Panc1 (cell line): ENCODE results near the gene AKT3. TPM values are rescaled to one million over a fixed set of nuclear protein-coding genes. Genes with fewer than 3 reads are reported as not detected.

ENCODE experiments used
- ATAC-seq: fragments of 200-7000 bp; cut with Tn5 transposase; 2 replicates; pipeline ENCODE4 v1.9.1; 2020; ENCODE audit warnings: mild to moderate bottlenecking, moderate library complexity
- BruUV-seq: library from RNA; stranded (reverse); fragments of 400-500 nt; replicated peaks from 2 replicates; lab custom pipeline; 2021; lab: Mats Ljungman, UMichigan
- CTCF ChIA-PET: fragments of 300-600 bp; sonication (Branson Sonifier 250); formaldehyde crosslinking; loops from one replicate; lab custom pipeline; 2022; ENCODE audit warnings: antibody characterized with exemption; lab: Charles Lee
- POLR2A ChIA-PET: fragments of 300-600 bp; sonication (Branson Sonifier 250); formaldehyde crosslinking; loops from one replicate; lab custom pipeline; 2022; ENCODE audit warnings: antibody characterized with exemption; lab: Charles Lee
- DNase-seq: peaks from one replicate; pipeline ENCODE4 v3.0.0-alpha.2; 2010; ENCODE audit warnings: low read depth, low spot score
- H3K27ac ChIP-seq: 2 replicates; pipeline ENCODE4 v1.5.1; 2011; ENCODE audit warnings: mild to moderate bottlenecking, low read length, inconsistent platforms
- H3K27me3 ChIP-seq: fragments of 200-500 bp; sonication (Bioruptor generic); 2 replicates; pipeline ENCODE4 v1.6.0; 2014; ENCODE audit warnings: low read length, inconsistent platforms; ENCODE audit not compliant: control insufficient read depth, insufficient read depth
- H3K36me3 ChIP-seq: fragments of 200-500 bp; sonication (Bioruptor generic); 2 replicates; pipeline ENCODE4 v1.5.1; 2014; ENCODE audit warnings: inconsistent platforms, mild to moderate bottlenecking, low read length, moderate library complexity; ENCODE audit not compliant: control insufficient read depth, insufficient read depth
- H3K4me1 ChIP-seq: 2 replicates; pipeline ENCODE4 v1.5.1; 2011; ENCODE audit warnings: inconsistent platforms, mild to moderate bottlenecking, low read length, moderate library complexity; ENCODE audit not compliant: control insufficient read depth, insufficient read depth
- H3K4me3 ChIP-seq, 2 experiments: 2 replicates each; pipeline ENCODE4 v1.5.1; 2011 to 2012; ENCODE audit warnings: low read depth in 2 of 2, low read length in 2 of 2, mild to moderate bottlenecking in 2 of 2, inconsistent platforms in 1 of 2, moderate library complexity in 1 of 2
- H3K9me3 ChIP-seq: fragments of 200-500 bp; sonication (Bioruptor generic); 2 replicates; pipeline ENCODE4 v1.5.1; 2014; ENCODE audit warnings: low read depth, mild to moderate bottlenecking, inconsistent platforms, low read length, moderate library complexity; ENCODE audit not compliant: control insufficient read depth, insufficient read depth
- CTCF ChIP-seq: fragments of 450-650 bp; IDR thresholded peaks from 2 replicates; pipeline ENCODE4 v1.5.1; 2017; ENCODE audit warnings: mild to moderate bottlenecking
- POLR2AphosphoS5 ChIP-seq: IDR thresholded peaks from 2 replicates; pipeline ENCODE4 v1.6.1; 2012; ENCODE audit warnings: mild to moderate bottlenecking, low read depth, low read length, moderate library complexity
- REST ChIP-seq, 2 experiments: IDR thresholded peaks; 2 replicates each; pipeline ENCODE4 v1.6.1; 2011 to 2012; ENCODE audit warnings: low read depth in 2 of 2, control low read depth in 1 of 2, low read length in 1 of 2, mild to moderate bottlenecking in 1 of 2, moderate library complexity in 1 of 2; ENCODE audit not compliant: insufficient read depth in 1 of 2
- SIN3A ChIP-seq: IDR thresholded peaks from 2 replicates; pipeline ENCODE4 v1.6.1; 2012; ENCODE audit warnings: low read depth, mild to moderate bottlenecking, low read length, moderate library complexity, borderline replicate concordance; ENCODE audit not compliant: insufficient read depth
- TCF7L2 ChIP-seq: IDR thresholded peaks from 2 replicates; pipeline ENCODE4 v1.6.1; 2011; ENCODE audit warnings: mild to moderate bottlenecking, low read depth, low read length, inconsistent platforms
- in situ Hi-C: cut with HindIII; loops from 2 replicates; pipeline ENCODE4 v1.10.0; 2016; ENCODE audit warnings: low sequenced_read_pairs, low pct_unique_long_range_greater_than_20kb
- intact Hi-C: fragments of 100-400 bp; cut with micrococcal nuclease; formaldehyde crosslinking; loops from one replicate; pipeline ENCODE4 v1.10.0; 2022; ENCODE audit not compliant: unreplicated experiment
- total RNA-seq: library from RNA; stranded (reverse); gene quantifications from one replicate; pipeline ENCODE4 v1.2.1, GENCODE V29; 2021; ENCODE audit not compliant: unreplicated experiment

Gene AKT3
- total RNA-seq, 1 experiment from 2014 or later = 11.0 TPM

- no peak for TF ChIP-seq REST (IDR thresholded peaks at IDR 0.05; ENCODE audit: insufficient read depth in 1 of 2, low read depth in 2 of 2, low read length in 1 of 2)
- TF ChIP-seq TCF7L2 = no peak
- TF ChIP-seq POLR2AphosphoS5 = no peak
- no peak for TF ChIP-seq CTCF
- no peak for TF ChIP-seq SIN3A
- Histone ChIP-seq H3K9me3 (no peaks in the 10 kb centered on the region), H3K27me3 (no peaks in the 10 kb centered on the region), H3K27ac (no peak overlapping the region), H3K4me1 (no peaks in the 10 kb centered on the region), H3K4me3 (no peak overlapping the region), H3K36me3 (no peaks in the 10 kb centered on the region)
- DNase-seq (no peak), ATAC-seq (no peak)
- ChIA-PET POLR2A (no interaction called here), CTCF (no interaction called here)
- in situ Hi-C loops (no loop called here), intact Hi-C loops (no loop called here)
- BruUV-seq = no TSS peak
Observed at GRCh38 chr1:243473227-243474135, 376.6 kb downstream of the AKT3 start.

GRCh38 chr1:243471754-243472745 lies 378.0 kb downstream of the AKT3 start:
- no peak overlapping the region for H3K27ac ChIP-seq
- POLR2A ChIA-PET = no interaction called here
- CTCF ChIA-PET = no interaction called here
- no TSS peak for BruUV-seq
- no peaks in the 10 kb centered on the region for H3K36me3 ChIP-seq
- intact Hi-C loops = no loop called here
- H3K4me3 ChIP-seq = no peak overlapping the region
- in situ Hi-C loops = no loop called here
- DNase-seq (no peak), ATAC-seq (no peak)
- no peaks in the 10 kb centered on the region for H3K9me3 ChIP-seq
- H3K4me1 ChIP-seq = no peaks in the 10 kb centered on the region
- TF ChIP-seq POLR2AphosphoS5 = no peak
- TF ChIP-seq TCF7L2 = no peak
- no peak for TF ChIP-seq SIN3A
- no peak for TF ChIP-seq REST (IDR thresholded peaks at IDR 0.05; ENCODE audit: insufficient read depth in 1 of 2, low read depth in 2 of 2, low read length in 1 of 2)
- H3K27me3 ChIP-seq = no peaks in the 10 kb centered on the region
